SU-DHL-6 (cell line): Measurements from ENCODE around the gene GBP7.

Experiments
- H2AFZ ChIP-seq: fragments of 200-600 bp; sonication (generic); 2 replicates; pipeline ENCODE4 v1.6.1; 2014; ENCODE audit warnings: low read depth, mild to moderate bottlenecking, moderate library complexity, mixed read lengths, antibody characterized with exemption, low read length; ENCODE audit not compliant: severe bottlenecking
- H3F3A ChIP-seq: fragments of 200-600 bp; shearing (Covaris generic); 2 replicates; pipeline ENCODE4 v1.6.0; 2016; ENCODE audit warnings: antibody characterized with exemption, mild to moderate bottlenecking; ENCODE audit not compliant: insufficient read depth
- H3K27ac ChIP-seq: fragments of 200-600 bp; sonication (generic); 2 replicates; pipeline ENCODE4 v1.5.1; 2016; ENCODE audit warnings: low read depth, mild to moderate bottlenecking, low read length, moderate library complexity, mixed read lengths
- H3K27me3 ChIP-seq: fragments of 200-600 bp; sonication (generic), shearing (Covaris generic); 2 replicates; pipeline ENCODE4 v1.6.0; 2014; ENCODE audit warnings: mild to moderate bottlenecking, low read length
- H3K36me3 ChIP-seq: fragments of 200-600 bp; sonication (generic); 2 replicates; pipeline ENCODE4 v1.6.1; 2014; ENCODE audit warnings: mild to moderate bottlenecking, low read length, mixed read lengths
- H3K4me2 ChIP-seq: fragments of 300-600, 200-600 bp; shearing (Covaris generic), sonication (generic); 2 replicates; pipeline ENCODE4 v1.6.0; 2014; ENCODE audit warnings: low read length, low read depth, mild to moderate bottlenecking; ENCODE audit not compliant: poor library complexity, severe bottlenecking
- H3K4me3 ChIP-seq: fragments of 200-600 bp; sonication (generic); 2 replicates; pipeline ENCODE4 v1.5.1; 2014; ENCODE audit warnings: antibody characterized with exemption, low read length, mild to moderate bottlenecking, mixed read lengths; ENCODE audit not compliant: insufficient read depth, poor library complexity, severe bottlenecking
- H3K79me2 ChIP-seq: fragments of 200-600 bp; sonication (generic); 2 replicates; pipeline ENCODE4 v1.6.1; 2014; ENCODE audit warnings: mild to moderate bottlenecking, low read length, moderate library complexity; ENCODE audit not compliant: insufficient read depth
- H3K9ac ChIP-seq: fragments of 200-600 bp; sonication (generic); 2 replicates; pipeline ENCODE4 v1.7.0; 2014; ENCODE audit warnings: mild to moderate bottlenecking, low read length
- H3K9me2 ChIP-seq: fragments of 200-600 bp; sonication (generic); replicated peaks from 2 replicates; pipeline ENCODE4 v1.6.1; 2014; ENCODE audit warnings: low read length; ENCODE audit not compliant: insufficient read depth
- H3K9me3 ChIP-seq: fragments of 200-600 bp; sonication (generic); 2 replicates; pipeline ENCODE4 v1.6.1; 2014; ENCODE audit warnings: low read length, mixed read lengths; ENCODE audit not compliant: insufficient read depth
- H4K20me1 ChIP-seq: fragments of 200-600 bp; sonication (generic); 2 replicates; pipeline ENCODE4 v1.6.1; 2014; ENCODE audit warnings: low read depth, mild to moderate bottlenecking, antibody characterized with exemption, low read length, moderate library complexity, mixed read lengths
- EZH2phosphoT487 ChIP-seq: fragments of 200-600 bp; sonication (generic), shearing (Covaris generic); conservative IDR thresholded peaks from 2 replicates; pipeline ENCODE4 v1.6.1; 2018; ENCODE audit warnings: mild to moderate bottlenecking, antibody characterized with exemption, low read length, moderate library complexity, mixed read lengths
- TF ChIP-seq, protein P1 (sequence below): fragments of 200-600 bp; sonication (generic); IDR thresholded peaks from one replicate; pipeline ENCODE4 v1.5.1; 2017; ENCODE audit warnings: antibody characterized with exemption, mild to moderate bottlenecking, low read length, moderate library complexity; ENCODE audit not compliant: insufficient read depth, poor library complexity, severe bottlenecking

Gene GBP7

DNA sequence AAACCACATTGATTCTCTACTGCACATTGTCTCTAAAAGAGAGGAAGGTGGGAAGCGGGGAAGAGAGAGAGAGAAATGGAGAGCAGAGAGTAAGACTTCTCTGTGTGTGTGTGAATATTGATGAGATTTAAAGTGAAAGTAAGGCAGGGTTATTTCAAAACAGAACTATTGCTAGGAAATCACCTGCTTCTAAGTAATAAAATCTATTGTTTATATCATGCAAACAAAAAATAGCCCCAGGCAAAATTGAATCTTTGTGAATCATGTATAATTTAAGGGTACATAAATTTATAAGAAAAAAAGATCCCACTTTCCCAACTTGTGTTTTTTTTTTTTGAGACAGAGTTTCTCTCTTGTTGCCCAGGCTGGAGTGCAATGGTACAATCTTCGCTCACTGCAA is 1.2 kb upstream of the GBP7 start:
- TF ChIP-seq EZH2phosphoT487: no peak
- TF ChIP-seq, protein P1, sequence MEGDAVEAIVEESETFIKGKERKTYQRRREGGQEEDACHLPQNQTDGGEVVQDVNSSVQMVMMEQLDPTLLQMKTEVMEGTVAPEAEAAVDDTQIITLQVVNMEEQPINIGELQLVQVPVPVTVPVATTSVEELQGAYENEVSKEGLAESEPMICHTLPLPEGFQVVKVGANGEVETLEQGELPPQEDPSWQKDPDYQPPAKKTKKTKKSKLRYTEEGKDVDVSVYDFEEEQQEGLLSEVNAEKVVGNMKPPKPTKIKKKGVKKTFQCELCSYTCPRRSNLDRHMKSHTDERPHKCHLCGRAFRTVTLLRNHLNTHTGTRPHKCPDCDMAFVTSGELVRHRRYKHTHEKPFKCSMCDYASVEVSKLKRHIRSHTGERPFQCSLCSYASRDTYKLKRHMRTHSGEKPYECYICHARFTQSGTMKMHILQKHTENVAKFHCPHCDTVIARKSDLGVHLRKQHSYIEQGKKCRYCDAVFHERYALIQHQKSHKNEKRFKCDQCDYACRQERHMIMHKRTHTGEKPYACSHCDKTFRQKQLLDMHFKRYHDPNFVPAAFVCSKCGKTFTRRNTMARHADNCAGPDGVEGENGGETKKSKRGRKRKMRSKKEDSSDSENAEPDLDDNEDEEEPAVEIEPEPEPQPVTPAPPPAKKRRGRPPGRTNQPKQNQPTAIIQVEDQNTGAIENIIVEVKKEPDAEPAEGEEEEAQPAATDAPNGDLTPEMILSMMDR: no peak
- H3F3A ChIP-seq: no peaks in the 10 kb centered on the region
- no peak overlapping the region for H3K4me3 ChIP-seq
- H2AFZ ChIP-seq: no peak overlapping the region
- no peak overlapping the region for H3K27ac ChIP-seq
- H4K20me1 ChIP-seq: no peaks in the 10 kb centered on the region
- H3K9me3 ChIP-seq: no peaks in the 10 kb centered on the region
- no peaks in the 10 kb centered on the region for H3K36me3 ChIP-seq
- H3K79me2 ChIP-seq: no peaks in the 10 kb centered on the region
- H3K4me2 ChIP-seq: no peak overlapping the region
- no peaks in the 10 kb centered on the region for H3K9me2 ChIP-seq
- H3K27me3 ChIP-seq: no peaks in the 10 kb centered on the region
- no peak overlapping the region for H3K9ac ChIP-seq

DNA sequence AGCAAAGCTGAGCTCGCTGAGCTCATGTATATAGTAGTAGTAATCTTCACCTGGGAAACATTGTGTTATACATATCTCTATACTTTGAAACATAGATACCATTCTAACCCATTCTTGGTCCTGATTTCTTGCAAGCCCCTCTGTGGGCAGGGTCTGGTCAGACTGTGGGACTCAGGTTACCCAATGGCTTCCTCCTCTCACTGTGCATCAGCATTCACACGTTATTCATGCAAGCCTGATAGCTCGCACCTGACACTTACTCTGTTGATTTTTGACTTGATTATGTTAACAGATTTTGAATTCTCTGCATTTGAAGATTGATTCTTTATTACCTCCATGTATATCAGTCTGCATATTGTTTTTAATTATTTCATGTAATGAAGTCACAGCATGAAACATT is 1.3 kb downstream of the GBP7 start:
- Histone ChIP-seq H3K36me3 (no peaks in the 10 kb centered on the region), H3K9ac (no peak overlapping the region), H3K4me3 (no peak overlapping the region), H3K27ac (no peak overlapping the region), H3F3A (no peaks in the 10 kb centered on the region), H4K20me1 (no peaks in the 10 kb centered on the region), H3K79me2 (no peaks in the 10 kb centered on the region), H3K27me3 (no peaks in the 10 kb centered on the region), H3K9me3 (no peaks in the 10 kb centered on the region), H3K4me2 (no peak overlapping the region), H3K9me2 (no peaks in the 10 kb centered on the region), H2AFZ (no peak overlapping the region)
- TF ChIP-seq, protein P1: no peak
- no peak for TF ChIP-seq EZH2phosphoT487

DNA sequence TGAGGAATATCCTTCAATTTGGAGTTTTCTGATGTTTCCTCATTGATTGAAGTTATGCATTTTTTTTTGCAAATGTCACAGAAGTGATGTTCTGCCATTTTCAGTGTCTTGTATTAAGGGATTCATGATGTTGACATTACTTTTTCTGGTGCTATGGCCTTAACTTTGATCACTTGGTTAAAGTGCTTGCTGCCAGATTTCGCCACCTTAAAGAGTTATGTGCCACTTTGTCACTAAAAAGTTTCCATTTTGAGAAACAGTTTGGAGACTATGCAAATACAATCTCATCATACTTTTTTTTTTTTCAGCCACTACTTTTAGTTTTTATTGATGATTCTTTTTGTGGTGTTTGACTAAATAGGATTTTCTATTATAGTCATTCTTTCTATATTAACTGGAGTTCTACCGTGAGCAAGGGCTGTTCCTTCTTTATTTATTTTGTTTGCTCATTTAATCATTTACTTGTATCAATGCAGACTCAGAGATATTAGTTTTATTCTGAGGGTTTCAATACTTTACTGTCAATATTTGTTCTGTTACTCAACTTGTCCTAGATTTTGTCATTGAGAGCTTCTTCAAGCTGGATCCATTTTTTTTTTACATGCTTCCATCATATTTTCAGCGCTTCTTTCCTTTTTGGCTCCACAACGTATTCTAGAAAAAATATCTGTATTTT is 3.2 kb downstream of the GBP7 start:
- TF ChIP-seq, protein P1: no peak
- TF ChIP-seq EZH2phosphoT487: no peak
- Histone ChIP-seq H3K79me2 (no peaks in the 10 kb centered on the region), H3K27ac (no peak overlapping the region), H2AFZ (no peak overlapping the region), H3K9ac (no peak overlapping the region), H3K9me3 (no peaks in the 10 kb centered on the region), H3F3A (no peaks in the 10 kb centered on the region), H3K27me3 (no peaks in the 10 kb centered on the region), H3K4me3 (no peak overlapping the region), H4K20me1 (no peaks in the 10 kb centered on the region), H3K4me2 (no peak overlapping the region), H3K9me2 (no peaks in the 10 kb centered on the region), H3K36me3 (no peaks in the 10 kb centered on the region)

DNA sequence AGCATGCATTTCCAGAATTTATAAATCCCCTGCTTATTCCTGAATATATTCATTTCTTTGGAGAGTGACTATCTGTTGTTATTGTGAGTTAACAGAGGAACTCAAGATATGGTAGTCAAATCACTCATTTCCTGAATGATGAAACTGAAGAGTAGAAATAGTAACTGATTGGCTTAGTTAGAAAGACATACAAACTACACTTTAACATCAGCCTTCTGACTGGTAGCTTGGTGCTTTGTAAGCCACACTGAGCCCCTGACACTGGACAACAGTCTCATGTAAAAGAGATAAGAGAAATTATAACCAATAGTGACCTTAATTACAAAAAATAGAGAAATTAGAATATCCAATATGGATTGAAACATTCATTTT is 4.8 kb downstream of the GBP7 start:
- Histone ChIP-seq H3K79me2 (no peaks in the 10 kb centered on the region), H3K27me3 (no peaks in the 10 kb centered on the region), H3K9me3 (no peaks in the 10 kb centered on the region), H3F3A (no peaks in the 10 kb centered on the region), H3K4me2 (no peak overlapping the region), H3K9ac (no peak overlapping the region), H3K9me2 (no peaks in the 10 kb centered on the region), H3K4me3 (no peak overlapping the region), H4K20me1 (no peaks in the 10 kb centered on the region), H3K27ac (no peak overlapping the region), H2AFZ (no peak overlapping the region), H3K36me3 (no peaks in the 10 kb centered on the region)
- TF ChIP-seq EZH2phosphoT487: no peak
- TF ChIP-seq, protein P1: no peak
